GM23338 (cell line): ENCODE measurements around the gene SH3RF3. TPM values are rescaled to one million over a fixed set of nuclear protein-coding genes. Genes with fewer than 3 reads are reported as not detected.

ENCODE experiments used
- ATAC-seq: fragments of 200-7000 bp; cut with Tn5 transposase; 3 replicates; pipeline ENCODE4 v1.9.1; 2020
- DNase-seq: peaks from one replicate; pipeline ENCODE4 v3.0.0-alpha.2; 2015; ENCODE audit warnings: low spot score
- H2AFZ ChIP-seq: fragments of 200-600 bp; sonication (generic); 2 replicates; pipeline ENCODE4 v1.8.0; 2016; ENCODE audit warnings: antibody characterized with exemption, mild to moderate bottlenecking, moderate library complexity
- H3F3A ChIP-seq: fragments of 200-600 bp; sonication (generic); replicated peaks from 2 replicates; pipeline ENCODE4 v1.8.0; 2017; ENCODE audit warnings: antibody characterized with exemption, mixed run types, low read depth
- H3K27ac ChIP-seq: fragments of 200-600 bp; sonication (generic); 2 replicates; pipeline ENCODE4 v1.6.1; 2016; ENCODE audit warnings: low read depth
- H3K27me3 ChIP-seq: fragments of 200-600 bp; sonication (generic); 2 replicates; pipeline ENCODE4 v1.8.0; 2016; ENCODE audit warnings: mild to moderate bottlenecking, mixed run types, moderate library complexity; ENCODE audit not compliant: insufficient read depth
- H3K36me3 ChIP-seq: fragments of 200-600 bp; sonication (generic); 2 replicates; pipeline ENCODE4 v1.8.0; 2016; ENCODE audit warnings: mild to moderate bottlenecking; ENCODE audit not compliant: insufficient read depth
- H3K4me1 ChIP-seq: fragments of 200-600 bp; sonication (generic); 2 replicates; pipeline ENCODE4 v1.8.0; 2016; ENCODE audit warnings: mild to moderate bottlenecking, moderate library complexity; ENCODE audit not compliant: insufficient read depth
- H3K4me2 ChIP-seq: fragments of 200-600 bp; sonication (generic); 2 replicates; pipeline ENCODE4 v1.7.1; 2017; ENCODE audit warnings: mixed run types
- H3K4me3 ChIP-seq: fragments of 200-600 bp; sonication (generic); 2 replicates; pipeline ENCODE4 v1.6.1; 2016; ENCODE audit warnings: mixed run types
- H3K79me2 ChIP-seq: fragments of 200-600 bp; sonication (generic); replicated peaks from 2 replicates; pipeline ENCODE4 v1.8.0; 2017; ENCODE audit warnings: mild to moderate bottlenecking; ENCODE audit not compliant: insufficient read depth
- H3K9me2 ChIP-seq: fragments of 200-600 bp; sonication (generic); 2 replicates; pipeline ENCODE4 v1.8.0; 2017; ENCODE audit not compliant: insufficient read depth
- H4K20me1 ChIP-seq: fragments of 200-600 bp; sonication (generic); replicated peaks from 2 replicates; pipeline ENCODE4 v1.8.0; 2017; ENCODE audit warnings: mild to moderate bottlenecking; ENCODE audit not compliant: insufficient read depth
- H3K27ac Mint-ChIP-seq: 2 replicates; pipeline ENCODE4 v1.8.0; 2020; ENCODE audit warnings: inconsistent platforms, mild to moderate bottlenecking, moderate library complexity, mixed read lengths
- H3K27me3 Mint-ChIP-seq: 3 replicates; pipeline ENCODE4 v1.8.0; 2022; ENCODE audit warnings: low read depth, mild to moderate bottlenecking, moderate library complexity, mixed read lengths, inconsistent platforms; ENCODE audit not compliant: insufficient read depth, poor library complexity
- H3K36me3 Mint-ChIP-seq: 3 replicates; pipeline ENCODE4 v1.8.0; 2021; ENCODE audit warnings: low read depth, mild to moderate bottlenecking, inconsistent platforms, moderate library complexity, mixed read lengths
- H3K4me1 Mint-ChIP-seq: 3 replicates; pipeline ENCODE4 v1.8.0; 2020; ENCODE audit warnings: mild to moderate bottlenecking, inconsistent platforms, mixed read lengths
- H3K4me3 Mint-ChIP-seq: 3 replicates; pipeline ENCODE4 v1.8.0; 2021; ENCODE audit warnings: moderate library complexity, mild to moderate bottlenecking, inconsistent platforms, mixed read lengths
- H3K9me3 Mint-ChIP-seq: 3 replicates; pipeline ENCODE4 v1.8.0; 2020; ENCODE audit warnings: moderate library complexity, mild to moderate bottlenecking, inconsistent platforms, mixed read lengths
- EZH2phosphoT487 ChIP-seq: fragments of 200-600 bp; sonication (generic); IDR thresholded peaks from one replicate; pipeline ENCODE4 v1.8.1; 2018; ENCODE audit warnings: antibody characterized with exemption; ENCODE audit not compliant: unreplicated experiment
- STAT1 ChIP-seq: IDR thresholded peaks from one replicate; pipeline ENCODE4 v1.6.1; 2016; ENCODE audit warnings: antibody characterized with exemption; ENCODE audit not compliant: unreplicated experiment
- polyA plus RNA-seq: library from polyadenylated mRNA; unstranded; fragments of >200 nt; fragmentation: Nextera tagmentation; extraction: Ambion mirVana; gene quantifications from 2 replicates; pipeline ENCODE4 v1.2.1, GENCODE V29; 2016
- total RNA-seq: library from RNA; depleted of rRNA; stranded (reverse); fragments of >200 nt; shearing (Covaris generic); gene quantifications from 2 replicates; pipeline ENCODE4 v1.2.3, GENCODE V29; 2014
- TF ChIP-seq, protein P1 (sequence below): fragments of 250-450 bp; sonication (Bioruptor Pico); IDR thresholded peaks from 2 replicates; pipeline ENCODE4 v1.5.0; 2020; ENCODE audit warnings: mild to moderate bottlenecking, moderate library complexity

The SH3RF3 gene
- total and polyA plus RNA-seq, 2 experiments from 2014 or later, result 0.11 to 0.63 TPM

DNA sequence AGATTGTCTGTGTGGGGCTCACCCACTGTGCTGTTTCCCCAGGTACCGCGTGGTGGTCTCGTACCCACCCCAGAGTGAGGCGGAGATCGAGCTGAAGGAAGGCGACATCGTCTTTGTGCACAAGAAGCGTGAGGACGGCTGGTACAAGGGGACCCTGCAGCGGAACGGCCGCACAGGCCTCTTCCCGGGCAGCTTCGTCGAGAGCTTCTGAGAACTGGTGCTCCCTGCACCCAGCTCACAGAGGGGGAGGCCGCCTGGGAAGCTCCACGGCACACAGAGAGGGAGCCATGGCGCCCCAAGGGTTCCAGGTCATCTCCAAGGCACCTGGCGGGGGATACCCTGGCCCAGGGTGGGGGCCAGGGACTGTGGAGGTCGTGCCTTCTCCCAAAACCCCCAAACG, 372.5 kb downstream of the SH3RF3 start:
- H3K9me3 Mint-ChIP-seq, result no peaks in the 10 kb centered on the region
- ATAC-seq (no peak), DNase-seq (no peak)
- Histone ChIP-seq H3K79me2 (no peaks in the 10 kb centered on the region), H4K20me1 (no peaks in the 10 kb centered on the region), H3K4me3 (no peak overlapping the region), H3K4me1 (no peaks in the 10 kb centered on the region), H3F3A (no peaks in the 10 kb centered on the region), H3K9me2 (no peaks in the 10 kb centered on the region), H3K27me3 (no peaks in the 10 kb centered on the region), H3K4me2 (no peak overlapping the region), H3K36me3 (no peaks in the 10 kb centered on the region), H2AFZ (no peak overlapping the region), H3K27ac (no peak overlapping the region)
- TF ChIP-seq, protein P1, sequence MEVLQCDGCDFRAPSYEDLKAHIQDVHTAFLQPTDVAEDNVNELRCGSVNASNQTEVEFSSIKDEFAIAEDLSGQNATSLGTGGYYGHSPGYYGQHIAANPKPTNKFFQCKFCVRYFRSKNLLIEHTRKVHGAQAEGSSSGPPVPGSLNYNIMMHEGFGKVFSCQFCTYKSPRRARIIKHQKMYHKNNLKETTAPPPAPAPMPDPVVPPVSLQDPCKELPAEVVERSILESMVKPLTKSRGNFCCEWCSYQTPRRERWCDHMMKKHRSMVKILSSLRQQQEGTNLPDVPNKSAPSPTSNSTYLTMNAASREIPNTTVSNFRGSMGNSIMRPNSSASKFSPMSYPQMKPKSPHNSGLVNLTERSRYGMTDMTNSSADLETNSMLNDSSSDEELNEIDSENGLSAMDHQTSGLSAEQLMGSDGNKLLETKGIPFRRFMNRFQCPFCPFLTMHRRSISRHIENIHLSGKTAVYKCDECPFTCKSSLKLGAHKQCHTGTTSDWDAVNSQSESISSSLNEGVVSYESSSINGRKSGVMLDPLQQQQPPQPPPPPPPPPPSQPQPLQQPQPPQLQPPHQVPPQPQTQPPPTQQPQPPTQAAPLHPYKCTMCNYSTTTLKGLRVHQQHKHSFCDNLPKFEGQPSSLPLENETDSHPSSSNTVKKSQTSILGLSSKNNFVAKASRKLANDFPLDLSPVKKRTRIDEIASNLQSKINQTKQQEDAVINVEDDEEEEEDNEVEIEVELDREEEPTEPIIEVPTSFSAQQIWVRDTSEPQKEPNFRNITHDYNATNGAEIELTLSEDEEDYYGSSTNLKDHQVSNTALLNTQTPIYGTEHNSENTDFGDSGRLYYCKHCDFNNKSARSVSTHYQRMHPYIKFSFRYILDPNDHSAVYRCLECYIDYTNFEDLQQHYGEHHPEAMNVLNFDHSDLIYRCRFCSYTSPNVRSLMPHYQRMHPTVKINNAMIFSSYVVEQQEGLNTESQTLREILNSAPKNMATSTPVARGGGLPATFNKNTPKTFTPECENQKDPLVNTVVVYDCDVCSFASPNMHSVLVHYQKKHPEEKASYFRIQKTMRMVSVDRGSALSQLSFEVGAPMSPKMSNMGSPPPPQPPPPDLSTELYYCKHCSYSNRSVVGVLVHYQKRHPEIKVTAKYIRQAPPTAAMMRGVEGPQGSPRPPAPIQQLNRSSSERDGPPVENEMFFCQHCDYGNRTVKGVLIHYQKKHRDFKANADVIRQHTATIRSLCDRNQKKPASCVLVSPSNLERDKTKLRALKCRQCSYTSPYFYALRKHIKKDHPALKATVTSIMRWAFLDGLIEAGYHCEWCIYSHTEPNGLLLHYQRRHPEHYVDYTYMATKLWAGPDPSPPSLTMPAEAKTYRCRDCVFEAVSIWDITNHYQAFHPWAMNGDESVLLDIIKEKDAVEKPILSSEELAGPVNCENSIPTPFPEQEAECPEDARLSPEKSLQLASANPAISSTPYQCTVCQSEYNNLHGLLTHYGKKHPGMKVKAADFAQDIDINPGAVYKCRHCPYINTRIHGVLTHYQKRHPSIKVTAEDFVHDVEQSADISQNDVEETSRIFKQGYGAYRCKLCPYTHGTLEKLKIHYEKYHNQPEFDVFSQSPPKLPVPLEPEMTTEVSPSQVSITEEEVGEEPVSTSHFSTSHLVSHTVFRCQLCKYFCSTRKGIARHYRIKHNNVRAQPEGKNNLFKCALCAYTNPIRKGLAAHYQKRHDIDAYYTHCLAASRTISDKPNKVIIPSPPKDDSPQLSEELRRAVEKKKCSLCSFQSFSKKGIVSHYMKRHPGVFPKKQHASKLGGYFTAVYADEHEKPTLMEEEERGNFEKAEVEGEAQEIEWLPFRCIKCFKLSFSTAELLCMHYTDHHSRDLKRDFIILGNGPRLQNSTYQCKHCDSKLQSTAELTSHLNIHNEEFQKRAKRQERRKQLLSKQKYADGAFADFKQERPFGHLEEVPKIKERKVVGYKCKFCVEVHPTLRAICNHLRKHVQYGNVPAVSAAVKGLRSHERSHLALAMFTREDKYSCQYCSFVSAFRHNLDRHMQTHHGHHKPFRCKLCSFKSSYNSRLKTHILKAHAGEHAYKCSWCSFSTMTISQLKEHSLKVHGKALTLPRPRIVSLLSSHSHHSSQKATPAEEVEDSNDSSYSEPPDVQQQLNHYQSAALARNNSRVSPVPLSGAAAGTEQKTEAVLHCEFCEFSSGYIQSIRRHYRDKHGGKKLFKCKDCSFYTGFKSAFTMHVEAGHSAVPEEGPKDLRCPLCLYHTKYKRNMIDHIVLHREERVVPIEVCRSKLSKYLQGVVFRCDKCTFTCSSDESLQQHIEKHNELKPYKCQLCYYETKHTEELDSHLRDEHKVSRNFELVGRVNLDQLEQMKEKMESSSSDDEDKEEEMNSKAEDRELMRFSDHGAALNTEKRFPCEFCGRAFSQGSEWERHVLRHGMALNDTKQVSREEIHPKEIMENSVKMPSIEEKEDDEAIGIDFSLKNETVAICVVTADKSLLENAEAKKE (CRISPR knock-in tag), result no peak
- no peak for TF ChIP-seq STAT1
- no peak overlapping the region for H3K4me3 Mint-ChIP-seq
- H3K27ac Mint-ChIP-seq, result no peak overlapping the region
- no peaks in the 10 kb centered on the region for H3K27me3 Mint-ChIP-seq
- peaks cover 12% of the 10 kb centered on the region for H3K4me1 Mint-ChIP-seq
- H3K36me3 Mint-ChIP-seq, result no peaks in the 10 kb centered on the region

DNA sequence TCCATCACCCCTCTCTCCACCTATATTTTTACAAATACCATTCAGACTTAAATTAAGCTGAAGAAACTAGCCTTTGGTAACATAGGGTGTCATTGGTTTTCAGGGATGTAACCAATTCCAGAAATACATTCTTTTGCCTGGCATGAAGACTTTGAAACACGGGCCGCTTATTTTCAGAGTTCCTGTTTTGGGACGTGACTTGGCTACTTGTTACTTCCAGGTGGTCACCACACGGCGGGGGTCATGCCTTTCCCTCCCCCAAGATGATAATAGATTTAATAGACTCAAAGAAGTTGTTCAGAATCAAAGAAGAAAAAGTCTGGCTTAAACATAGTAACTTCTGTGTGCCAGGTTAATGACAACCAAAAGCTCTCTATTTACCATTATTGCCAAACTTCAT, 374.2 kb downstream of the SH3RF3 start:
- Mint-ChIP-seq H3K27me3 (peaks cover 2% of the 10 kb centered on the region), H3K9me3 (no peaks in the 10 kb centered on the region), H3K4me1 (peaks cover 12% of the 10 kb centered on the region), H3K36me3 (no peaks in the 10 kb centered on the region), H3K4me3 (no peak overlapping the region), H3K27ac (no peak overlapping the region)
- Histone ChIP-seq H3K36me3 (no peaks in the 10 kb centered on the region), H2AFZ (no peak overlapping the region), H3K79me2 (no peaks in the 10 kb centered on the region), H3K4me1 (no peaks in the 10 kb centered on the region), H3K4me3 (no peak overlapping the region), H3F3A (no peaks in the 10 kb centered on the region), H4K20me1 (no peaks in the 10 kb centered on the region), H3K4me2 (no peak overlapping the region), H3K27me3 (no peaks in the 10 kb centered on the region), H3K9me2 (no peaks in the 10 kb centered on the region), H3K27ac (no peak overlapping the region)
- TF ChIP-seq EZH2phosphoT487, result no peak
- ATAC-seq (no peak), DNase-seq (no peak)
